HCT116 (cell line): Measurements from ENCODE around the gene CYB5B. TPM values are rescaled to one million over a fixed set of nuclear protein-coding genes. Genes with fewer than 3 reads are reported as not detected.

Source experiments
- ATAC-seq: fragments of 200-7000 bp; cut with Tn5 transposase; 2 replicates; pipeline ENCODE4 v1.9.1; 2020; ENCODE audit warnings: mild to moderate bottlenecking, moderate library complexity
- BruUV-seq: library from RNA; stranded (reverse); fragments of 400-500 nt; replicated peaks from 2 replicates; lab custom pipeline; 2021; lab: Mats Ljungman, UMichigan
- CTCF ChIA-PET: fragments of 300-600 bp; sonication (Branson Sonifier 250); formaldehyde crosslinking; loops from one replicate; lab custom pipeline; 2021; ENCODE audit warnings: antibody characterized with exemption; lab: Charles Lee
- POLR2A ChIA-PET: fragments of 300-600, 350-600 bp; sonication (Branson Sonifier 250); formaldehyde crosslinking; loops from one replicate; lab custom pipeline; 2021; ENCODE audit warnings: antibody characterized with exemption; lab: Charles Lee
- RAD21 ChIA-PET, 2 experiments: fragments of 300-600 bp; sonication (Branson Sonifier 250); formaldehyde crosslinking; loops; one replicate each; lab custom pipeline; 2023; ENCODE audit warnings: low total read pairs in 2 of 2; ENCODE audit not compliant: uncharacterized antibody in 2 of 2, unreplicated experiment in 2 of 2, low non-redundant PET in 1 of 2; lab: Charles Lee
- DNase-seq: peaks from one replicate; pipeline ENCODE4 v3.0.0-alpha.2; 2010; ENCODE audit warnings: low read depth, low spot score
- H2AFZ ChIP-seq: fragments of 200-600 bp; shearing (Covaris generic), sonication (generic); 2 replicates; pipeline ENCODE4 v1.6.1; 2017; ENCODE audit warnings: low read depth, mixed run types, mixed read lengths, antibody characterized with exemption, low read length; ENCODE audit not compliant: poor library complexity, severe bottlenecking
- H3K27ac ChIP-seq: 2 replicates; pipeline ENCODE4 v1.5.1; 2012; ENCODE audit warnings: low read depth, low read length
- H3K27me3 ChIP-seq: fragments of 200-600 bp; sonication (generic); 2 replicates; pipeline ENCODE4 v1.6.1; 2016; ENCODE audit warnings: mixed run types, low read length, mixed read lengths; ENCODE audit not compliant: insufficient read depth
- H3K36me3 ChIP-seq, 2 experiments: fragments of 200-500 bp in 1 of 2; fragments of 200-600 bp in 1 of 2; sonication (Bioruptor generic) in 1 of 2; sonication (generic) in 1 of 2; 2 replicates each; pipeline versions ENCODE4 v1.5.1 to v1.6.1; 2014 to 2016; ENCODE audit warnings: low read length in 2 of 2, inconsistent platforms in 1 of 2, mixed read lengths in 1 of 2, mixed run types in 1 of 2; ENCODE audit not compliant: insufficient read depth in 2 of 2, control insufficient read depth in 1 of 2
- H3K4me1 ChIP-seq, 2 experiments: fragments of 200-600 bp in 1 of 2; sonication (generic) in 1 of 2; 2 replicates each; pipeline versions ENCODE4 v1.5.1 to v1.6.1; 2012 to 2017; ENCODE audit warnings: low read length in 2 of 2, inconsistent platforms in 1 of 2, mild to moderate bottlenecking in 1 of 2, mixed read lengths in 1 of 2, mixed run types in 1 of 2, moderate library complexity in 1 of 2; ENCODE audit not compliant: insufficient read depth in 2 of 2, control insufficient read depth in 1 of 2
- H3K4me2 ChIP-seq: fragments of 200-600 bp; sonication (generic); 2 replicates; pipeline ENCODE4 v1.6.1; 2017; ENCODE audit warnings: mixed run types, low read length, mixed read lengths
- H3K4me3 ChIP-seq, 2 experiments: fragments of 200-600 bp in 1 of 2; sonication (generic) in 1 of 2; replicated peaks in 1 of 2; 2 replicates each; pipeline ENCODE4 v1.5.1; 2011 to 2016; ENCODE audit warnings: low read length in 2 of 2, control low read depth in 1 of 2, low read depth in 1 of 2, mild to moderate bottlenecking in 1 of 2, mixed read lengths in 1 of 2, mixed run types in 1 of 2
- H3K79me2 ChIP-seq: fragments of 200-600 bp; sonication (generic); 2 replicates; pipeline ENCODE4 v1.6.1; 2017; ENCODE audit warnings: mild to moderate bottlenecking, mixed run types, low read length, moderate library complexity, mixed read lengths; ENCODE audit not compliant: insufficient read depth
- H3K9ac ChIP-seq: fragments of 200-600 bp; sonication (generic); 2 replicates; pipeline ENCODE4 v1.6.1; 2016; ENCODE audit warnings: low read length, mixed read lengths
- H3K9me2 ChIP-seq: fragments of 200-600 bp; sonication (generic), shearing (Covaris generic); 2 replicates; pipeline ENCODE4 v1.6.1; 2017; ENCODE audit warnings: mixed run types, mild to moderate bottlenecking, moderate library complexity; ENCODE audit not compliant: insufficient read depth
- H3K9me3 ChIP-seq, 2 experiments: fragments of 200-500 bp in 1 of 2; fragments of 200-600 bp in 1 of 2; sonication (Bioruptor generic) in 1 of 2; sonication (generic) in 1 of 2; 2 replicates each; pipeline ENCODE4 v1.6.1; 2014 to 2017; ENCODE audit warnings: low read length in 2 of 2, mixed read lengths in 2 of 2, inconsistent platforms in 1 of 2, low read depth in 1 of 2, mild to moderate bottlenecking in 1 of 2, mixed run types in 1 of 2, moderate library complexity in 1 of 2; ENCODE audit not compliant: control insufficient read depth in 1 of 2, insufficient read depth in 1 of 2
- H4K20me1 ChIP-seq: fragments of 200-600 bp; sonication (generic), shearing (Covaris generic); 2 replicates; pipeline ENCODE4 v1.6.1; 2017; ENCODE audit warnings: mixed run types, mild to moderate bottlenecking, moderate library complexity; ENCODE audit not compliant: insufficient read depth
- CBX3 ChIP-seq: IDR thresholded peaks from 2 replicates; pipeline ENCODE4 v1.6.1; 2012; ENCODE audit warnings: low read depth
- CEBPB ChIP-seq: IDR thresholded peaks from 2 replicates; pipeline ENCODE4 v1.6.1; 2012; ENCODE audit warnings: low read depth
- EGR1 ChIP-seq: IDR thresholded peaks from 2 replicates; pipeline ENCODE4 v1.6.1; 2012; ENCODE audit warnings: low read depth
- ELF1 ChIP-seq: IDR thresholded peaks from 2 replicates; pipeline ENCODE4 v1.6.1; 2012; ENCODE audit warnings: low read depth, borderline replicate concordance
- EZH2 ChIP-seq: fragments of 200-600 bp; sonication (generic); IDR thresholded peaks from 2 replicates; pipeline ENCODE4 v1.6.1; 2017; ENCODE audit warnings: antibody characterized with exemption, mixed run types
- FOSL1 ChIP-seq: IDR thresholded peaks from 2 replicates; pipeline ENCODE4 v1.6.1; 2012; ENCODE audit warnings: low read depth
- JUND ChIP-seq: IDR thresholded peaks from 2 replicates; pipeline ENCODE4 v1.6.1; 2012
- MAX ChIP-seq: IDR thresholded peaks from 2 replicates; pipeline ENCODE4 v1.6.1; 2012
- POLR2AphosphoS5 ChIP-seq: IDR thresholded peaks from 2 replicates; pipeline ENCODE4 v1.6.1; 2011; ENCODE audit warnings: mild to moderate bottlenecking, low read depth, low read length, moderate library complexity
- RAD21 ChIP-seq: IDR thresholded peaks from 2 replicates; pipeline ENCODE4 v1.6.1; 2012; ENCODE audit warnings: low read depth, mild to moderate bottlenecking
- REST ChIP-seq: IDR thresholded peaks from 2 replicates; pipeline ENCODE4 v1.6.1; 2012; ENCODE audit warnings: low read depth
- SIN3A ChIP-seq: IDR thresholded peaks from 2 replicates; pipeline ENCODE4 v1.6.1; 2012; ENCODE audit warnings: low read depth
- SP1 ChIP-seq: IDR thresholded peaks from 2 replicates; pipeline ENCODE4 v1.6.1; 2012; ENCODE audit warnings: low read depth
- TCF7L2 ChIP-seq: IDR thresholded peaks from 2 replicates; pipeline ENCODE4 v1.7.0; 2011; ENCODE audit warnings: borderline replicate concordance, inconsistent platforms; ENCODE audit not compliant: insufficient read depth, insufficient read length; ENCODE audit errors: extremely low read depth
- ZBTB33 ChIP-seq: IDR thresholded peaks from 2 replicates; pipeline ENCODE4 v1.6.1; 2011; ENCODE audit warnings: mild to moderate bottlenecking, low read length, moderate library complexity; ENCODE audit not compliant: insufficient replicate concordance; ENCODE audit errors: extremely low read depth
- ZFX ChIP-seq: fragments of 450-650 bp; IDR thresholded peaks from 2 replicates; pipeline ENCODE4 v1.6.1; 2017
- ZNF274 ChIP-seq: fragments of 200-500 bp; sonication (Bioruptor generic); IDR thresholded peaks from 2 replicates; pipeline ENCODE4 v1.6.1; 2014; ENCODE audit warnings: mild to moderate bottlenecking, low read depth, low read length, inconsistent platforms
- intact Hi-C: fragments of 100-400 bp; cut with micrococcal nuclease; formaldehyde crosslinking; loops from 2 replicates; pipeline ENCODE4 v1.10.0; 2022
- total RNA-seq: library from RNA; stranded (reverse); gene quantifications from one replicate; pipeline ENCODE4 v1.2.1, GENCODE V29; 2021; ENCODE audit not compliant: unreplicated experiment

Gene CYB5B
- total RNA-seq, 1 experiment from 2014 or later, result 689 TPM

- intact Hi-C loops, result no loop called here
- peak overlapping the region; percentile 17; the same call in 1 of the 2 replicates for H3K4me2 ChIP-seq
- TF ChIP-seq ZNF274 (no peak), ZFX (no peak), REST (no peak), RAD21 (no peak), POLR2AphosphoS5 (no peak), JUND (no peak), ELF1 (no peak), SP1 (no peak), FOSL1 (no peak), CBX3 (no peak), TCF7L2 (no peak), EGR1 (no peak), MAX (no peak), CEBPB (no peak), EZH2 (no peak), SIN3A (no peak), ZBTB33 (no peak)
- CTCF ChIA-PET, result no interaction called here
- H3K4me3 ChIP-seq, result no peak overlapping the region
- H3K9ac ChIP-seq, result peak overlapping the region; percentile 32; the same call in 1 of the 2 replicates
- BruUV-seq, result no TSS peak
- peaks cover 18% of the 10 kb centered on the region for H3K79me2 ChIP-seq
- H3K27ac ChIP-seq, result peak overlapping the region; percentile 99
- H3K36me3 ChIP-seq, result no peaks in the 10 kb centered on the region
- peaks cover 79 to 99% of the 10 kb centered on the region in 2 experiments for H3K4me1 ChIP-seq
- ATAC-seq (no peak), DNase-seq (no peak)
- no peak overlapping the region for H2AFZ ChIP-seq
- no peaks in the 10 kb centered on the region for H3K9me3 ChIP-seq
- no peaks in the 10 kb centered on the region for H4K20me1 ChIP-seq
- no peaks in the 10 kb centered on the region for H3K9me2 ChIP-seq
- H3K27me3 ChIP-seq, result no peaks in the 10 kb centered on the region
- RAD21 ChIA-PET, result no interaction called here
- POLR2A ChIA-PET, result interaction anchor here (0.6 kb wide), 1 partner anchor 16 kb away, joined by 3 read pairs; no protein-coding TSS in a partner anchor
Observed at GRCh38 chr16:69402439-69402838, 22.0 kb upstream of the CYB5B start.
